Measurements from ENCODE around the gene LIN54. TPM values are rescaled to one million over a fixed set of nuclear protein-coding genes. Genes with fewer than 3 reads are reported as not detected.

Gene LIN54
- total and polyA plus RNA-seq, 9 of the 15 experiments (the other 6 are each of a cell fraction or from before 2014, with no cell fraction given), result 2.2 to 22.5 (median 15.8) TPM

DNA sequence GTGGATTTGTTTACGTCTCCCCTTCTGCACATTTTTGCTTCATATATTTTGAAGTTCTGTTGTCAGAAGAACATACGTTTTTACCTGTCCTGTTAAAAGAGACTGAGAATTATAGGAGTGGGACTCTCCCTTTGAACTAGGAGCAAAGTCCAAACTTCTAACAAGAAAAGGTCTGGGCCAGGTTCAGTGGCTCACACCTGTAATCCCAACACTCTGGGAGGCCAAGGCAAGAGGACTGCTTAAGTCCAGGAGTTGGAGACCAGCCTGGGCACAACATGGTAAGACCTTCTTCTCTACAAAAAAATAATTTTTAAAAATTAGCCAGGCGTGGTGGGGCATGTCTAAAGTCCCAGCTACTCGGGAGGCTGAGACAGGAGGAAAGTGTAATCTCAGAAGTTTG is 15.8 kb downstream of the LIN54 start:
- Histone ChIP-seq H3K9ac (ENCODE audit: insufficient read depth in 1 of 2, low read depth in 2 of 2, low read length in 2 of 2) (no peak overlapping the region), H3K27me3 (ENCODE audit: control insufficient read depth in 2 of 2, insufficient read depth in 2 of 2, low read length in 2 of 2) (no peaks in the 10 kb centered on the region), H3K9me1 (ENCODE audit: control insufficient read depth, insufficient read depth, low read length) (no peaks in the 10 kb centered on the region), H3K27ac (ENCODE audit: extremely low read depth, low read depth, low read length) (no peak overlapping the region), H3K36me3 (ENCODE audit: control insufficient read depth, insufficient read depth, low read length) (no peaks in the 10 kb centered on the region), H2AFZ (ENCODE audit: low read depth, low read length) (no peak overlapping the region), H4K20me1 (replicated peaks; ENCODE audit: control insufficient read depth, insufficient read depth, low read length) (no peaks in the 10 kb centered on the region), H3K4me2 (ENCODE audit: insufficient read depth, low read length) (no peak overlapping the region), H3K9me3 (replicated peaks; ENCODE audit: control insufficient read depth, insufficient read depth, low read depth, low read length) (no peaks in the 10 kb centered on the region), H3K79me2 (ENCODE audit: control insufficient read depth, insufficient read depth, low read length) (peaks cover 79% of the 10 kb centered on the region), H3K4me1 (replicated peaks in 1 of 2; ENCODE audit: control insufficient read depth in 2 of 2, insufficient read depth in 2 of 2, low read length in 2 of 2) (peaks cover 0 to 3% of the 10 kb centered on the region in 2 experiments; a peak in 1 of 5 replicates), H3K4me3 (no peak overlapping the region)
- intact Hi-C loops (cut with micrococcal nuclease), result no loop called here
- FAIRE-seq, result no peak
- POLR2A ChIA-PET, result interaction anchor here (0.7 kb wide), 2 partner anchors 16 to 541 kb away, joined by 3 read pairs; partner anchors contain the start of genes GPAT3 and LIN54
- CTCF ChIA-PET (ENCODE audit: low intra/inter-chr PET ratio), result no interaction called here
- ATAC-seq, result no peak
- TF ChIP-seq KLF13 (tag; IDR thresholded peaks at IDR 0.05; ENCODE audit: borderline replicate concordance, low read depth) (no peak), SIRT6 (IDR thresholded peaks at IDR 0.05; ENCODE audit: low read depth, low read length) (no peak), SMC3 (conservative IDR thresholded peaks at IDR 0.05; ENCODE audit: insufficient read depth, low read depth, low read length) (no peak), PHB2 (IDR thresholded peaks at IDR 0.05; ENCODE audit: low read depth) (no peak), CTCFL (IDR thresholded peaks at IDR 0.05; ENCODE audit: borderline replicate concordance, insufficient read depth, low read depth, low read length, poor library complexity, severe bottlenecking) (no peak), RFX7 (CRISPR knock-in tag; IDR thresholded peaks at IDR 0.05) (no peak), ZNF175 (CRISPR knock-in tag; IDR thresholded peaks at IDR 0.05; ENCODE audit: low read depth) (no peak), ZNF589 (CRISPR knock-in tag; IDR thresholded peaks at IDR 0.05; ENCODE audit: low read depth) (no peak), RBM15 (IDR thresholded peaks at IDR 0.05; ENCODE audit: insufficient read depth, low read length) (no peak), SUPT5H (IDR thresholded peaks at IDR 0.05) (no peak), SAFB2 (IDR thresholded peaks at IDR 0.05; ENCODE audit: borderline replicate concordance, low read depth, low read length, severe bottlenecking) (no peak), ZBTB2 (IDR thresholded peaks at IDR 0.05) (no peak), NRF1 (conservative IDR thresholded peaks at IDR 0.05 in 1 of 2, IDR thresholded peaks at IDR 0.05 in 1 of 2) (no peak)
- TF ChIP-seq, protein P1, sequence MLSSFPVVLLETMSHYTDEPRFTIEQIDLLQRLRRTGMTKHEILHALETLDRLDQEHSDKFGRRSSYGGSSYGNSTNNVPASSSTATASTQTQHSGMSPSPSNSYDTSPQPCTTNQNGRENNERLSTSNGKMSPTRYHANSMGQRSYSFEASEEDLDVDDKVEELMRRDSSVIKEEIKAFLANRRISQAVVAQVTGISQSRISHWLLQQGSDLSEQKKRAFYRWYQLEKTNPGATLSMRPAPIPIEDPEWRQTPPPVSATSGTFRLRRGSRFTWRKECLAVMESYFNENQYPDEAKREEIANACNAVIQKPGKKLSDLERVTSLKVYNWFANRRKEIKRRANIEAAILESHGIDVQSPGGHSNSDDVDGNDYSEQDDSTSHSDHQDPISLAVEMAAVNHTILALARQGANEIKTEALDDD (IDR thresholded peaks at IDR 0.05), result no peak
- TF ChIP-seq, protein P2, sequence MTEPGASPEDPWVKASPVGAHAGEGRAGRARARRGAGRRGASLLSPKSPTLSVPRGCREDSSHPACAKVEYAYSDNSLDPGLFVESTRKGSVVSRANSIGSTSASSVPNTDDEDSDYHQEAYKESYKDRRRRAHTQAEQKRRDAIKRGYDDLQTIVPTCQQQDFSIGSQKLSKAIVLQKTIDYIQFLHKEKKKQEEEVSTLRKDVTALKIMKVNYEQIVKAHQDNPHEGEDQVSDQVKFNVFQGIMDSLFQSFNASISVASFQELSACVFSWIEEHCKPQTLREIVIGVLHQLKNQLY (CRISPR knock-in tag; conservative IDR thresholded peaks at IDR 0.05), result no peak
- in situ Hi-C loops (cut with MboI), result no loop called here
- WGBS (ENCODE audit: insufficient coverage, low coverage, missing lambda C conversion rate), result 66% methylated on average over 4 of the region's 4 CpGs
- no TSS peak for BruUV-seq (replicated peaks)
- no peak for DNase-seq (ENCODE audit: extremely low read depth in 1 of 4, low spot score in 3 of 4)
